Activated naive CD4-positive, alpha-beta T cell treated with anti-CD3 and anti-CD28 coated beads for 36 hours (primary cell): Measurements from ENCODE around the gene FAT1. TPM values are rescaled to one million over a fixed set of nuclear protein-coding genes. Genes with fewer than 3 reads are reported as not detected.

Source experiments
- CTCF ChIA-PET: fragments of 350-600 bp; sonication (Branson Sonifier 250); formaldehyde crosslinking; loops from one replicate; lab custom pipeline; 2021; ENCODE audit warnings: antibody characterized with exemption; lab: Charles Lee
- DNase-seq: peaks from one replicate; pipeline ENCODE4 v3.0.0-alpha.2; 2020
- H3K27ac Mint-ChIP-seq: one replicate; pipeline ENCODE4 v1.8.0; 2021; ENCODE audit warnings: mild to moderate bottlenecking, mixed read lengths
- H3K27me3 Mint-ChIP-seq: one replicate; pipeline ENCODE4 v1.8.0; 2021; ENCODE audit warnings: low read depth, mixed read lengths
- H3K36me3 Mint-ChIP-seq: one replicate; pipeline ENCODE4 v1.8.0; 2021; ENCODE audit warnings: low read depth, mixed read lengths
- H3K4me1 Mint-ChIP-seq: one replicate; pipeline ENCODE4 v1.8.0; 2021; ENCODE audit warnings: low read depth, mixed read lengths
- H3K4me3 Mint-ChIP-seq: one replicate; pipeline ENCODE4 v1.8.0; 2021; ENCODE audit warnings: mild to moderate bottlenecking, moderate library complexity, mixed read lengths
- H3K9me3 Mint-ChIP-seq: one replicate; pipeline ENCODE4 v1.8.0; 2021; ENCODE audit warnings: mixed read lengths
- intact Hi-C: fragments of 100-400 bp; cut with micrococcal nuclease; formaldehyde crosslinking; loops from one replicate; pipeline ENCODE4 v1.15.1; 2023
- total RNA-seq, 2 experiments: library from RNA; stranded (reverse); gene quantifications; one replicate each; pipeline ENCODE4 v1.2.3, GENCODE V29; 2021

FAT1 gene
- total RNA-seq, 2 experiments from 2014 or later: 0.02 to 0.43 TPM

DNA sequence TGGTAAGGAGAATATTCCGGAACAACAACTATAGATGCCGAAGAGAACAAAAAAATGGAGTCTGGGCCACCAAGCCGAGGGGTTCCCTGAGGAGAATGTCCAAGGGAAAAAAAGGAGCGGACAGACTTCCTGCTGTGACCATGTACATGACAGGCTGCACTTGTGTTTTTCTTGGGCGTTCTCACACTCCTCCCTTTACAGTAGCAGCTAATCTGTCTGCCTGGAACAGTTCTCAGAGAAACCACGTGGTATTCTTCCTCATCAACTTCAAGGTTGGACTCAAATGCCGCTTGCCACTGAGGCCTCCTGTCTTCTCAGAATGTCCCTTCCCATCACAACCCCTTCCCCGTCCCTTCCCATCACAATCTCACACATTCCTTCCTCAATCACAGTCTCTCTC lies 137.5 kb downstream of the FAT1 start:
- CTCF ChIA-PET: interaction anchor here (1.6 to 3.0 kb wide), 2 partner anchors 291 to 518 kb away, joined by 5 to 28 read pairs; no protein-coding TSS in a partner anchor
- peaks cover 2% of the 10 kb centered on the region for H3K27me3 Mint-ChIP-seq
- intact Hi-C loops: loop anchor here (2.0 kb wide), 1 partner anchor 223 kb away; no protein-coding TSS in a partner anchor
- DNase-seq: no peak
- no peaks in the 10 kb centered on the region for H3K36me3 Mint-ChIP-seq
- H3K4me1 Mint-ChIP-seq: no peaks in the 10 kb centered on the region
- no peak overlapping the region for H3K4me3 Mint-ChIP-seq
- H3K9me3 Mint-ChIP-seq: peaks cover 4% of the 10 kb centered on the region
- no peak overlapping the region for H3K27ac Mint-ChIP-seq

DNA sequence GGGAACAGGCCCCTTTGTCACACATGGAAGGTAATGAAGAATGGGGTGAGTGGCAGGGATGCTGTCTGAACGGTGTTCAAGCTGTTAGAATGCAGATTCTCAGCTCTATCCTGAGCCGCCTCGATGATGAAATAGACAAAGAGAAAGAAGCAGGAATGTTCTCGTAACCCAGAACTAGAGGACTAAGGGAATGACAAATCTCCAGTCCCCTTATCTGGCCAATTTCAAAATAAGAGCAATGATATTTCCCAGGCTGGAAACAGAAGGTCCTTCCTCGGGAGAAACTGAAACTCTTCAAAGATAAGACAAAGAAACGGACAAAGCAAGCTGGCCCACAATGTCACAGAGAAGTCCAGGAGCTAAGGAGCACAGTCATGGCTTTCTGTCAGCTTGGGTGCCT lies 138.7 kb downstream of the FAT1 start:
- intact Hi-C loops: no loop called here
- H3K4me1 Mint-ChIP-seq: no peaks in the 10 kb centered on the region
- CTCF ChIA-PET: no interaction called here

GRCh38 chr4:186581421-186581820 lies 142.2 kb downstream of the FAT1 start:
- Mint-ChIP-seq H3K36me3 (no peaks in the 10 kb centered on the region), H3K4me3 (no peak overlapping the region), H3K9me3 (peaks cover 4% of the 10 kb centered on the region), H3K27ac (no peak overlapping the region), H3K4me1 (no peaks in the 10 kb centered on the region), H3K27me3 (peaks cover 2% of the 10 kb centered on the region)
- CTCF ChIA-PET: interaction anchor here (1.2 kb wide), 1 partner anchor 12 kb away, joined by 5 read pairs; no protein-coding TSS in a partner anchor
- intact Hi-C loops: no loop called here
- no peak for DNase-seq

More for the DNA sequence above, 138.7 kb downstream of the FAT1 start:
- Mint-ChIP-seq H3K4me3 (no peak overlapping the region), H3K36me3 (no peaks in the 10 kb centered on the region), H3K27me3 (peaks cover 4% of the 10 kb centered on the region), H3K9me3 (peaks cover 4% of the 10 kb centered on the region), H3K27ac (no peak overlapping the region)
- DNase-seq: no peak

DNA sequence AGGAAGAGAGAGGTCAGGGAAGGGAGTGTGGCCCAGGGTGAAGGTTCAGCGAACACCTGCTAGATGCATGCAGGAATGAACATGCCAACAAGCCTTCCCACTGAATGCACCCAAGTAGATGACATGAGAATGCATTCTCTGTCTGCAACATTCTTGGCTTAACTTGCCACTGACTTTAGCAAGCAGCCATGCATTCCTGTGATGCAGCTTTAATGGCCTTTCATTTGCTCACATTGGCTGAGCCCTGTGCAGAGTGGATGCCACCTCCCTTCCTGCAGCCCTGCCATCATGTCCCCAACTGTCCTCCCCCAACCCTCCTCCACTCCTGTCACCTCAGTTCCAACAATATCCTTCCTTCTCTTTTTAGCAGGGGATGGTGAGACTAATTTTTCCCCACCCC lies 143.0 kb downstream of the FAT1 start:
- Mint-ChIP-seq H3K27ac (no peak overlapping the region), H3K36me3 (no peaks in the 10 kb centered on the region), H3K4me1 (no peaks in the 10 kb centered on the region), H3K4me3 (no peak overlapping the region), H3K9me3 (peaks cover 4% of the 10 kb centered on the region), H3K27me3 (peaks cover 2% of the 10 kb centered on the region)
- intact Hi-C loops: no loop called here
- CTCF ChIA-PET: interaction anchor here (1.2 kb wide), 1 partner anchor 11 kb away, joined by 5 read pairs; no protein-coding TSS in a partner anchor
- DNase-seq: no peak

GRCh38 chr4:186570193-186570996 lies 153.3 kb downstream of the FAT1 start:
- DNase-seq: no peak
- Mint-ChIP-seq H3K9me3 (no peaks in the 10 kb centered on the region), H3K4me3 (no peak overlapping the region), H3K27ac (no peak overlapping the region), H3K4me1 (no peaks in the 10 kb centered on the region), H3K36me3 (no peaks in the 10 kb centered on the region), H3K27me3 (peaks cover 3% of the 10 kb centered on the region)
- CTCF ChIA-PET: interaction anchor here (0.6 kb wide), 1 partner anchor 381 kb away, joined by 3 read pairs; no protein-coding TSS in a partner anchor
- intact Hi-C loops: no loop called here

DNA sequence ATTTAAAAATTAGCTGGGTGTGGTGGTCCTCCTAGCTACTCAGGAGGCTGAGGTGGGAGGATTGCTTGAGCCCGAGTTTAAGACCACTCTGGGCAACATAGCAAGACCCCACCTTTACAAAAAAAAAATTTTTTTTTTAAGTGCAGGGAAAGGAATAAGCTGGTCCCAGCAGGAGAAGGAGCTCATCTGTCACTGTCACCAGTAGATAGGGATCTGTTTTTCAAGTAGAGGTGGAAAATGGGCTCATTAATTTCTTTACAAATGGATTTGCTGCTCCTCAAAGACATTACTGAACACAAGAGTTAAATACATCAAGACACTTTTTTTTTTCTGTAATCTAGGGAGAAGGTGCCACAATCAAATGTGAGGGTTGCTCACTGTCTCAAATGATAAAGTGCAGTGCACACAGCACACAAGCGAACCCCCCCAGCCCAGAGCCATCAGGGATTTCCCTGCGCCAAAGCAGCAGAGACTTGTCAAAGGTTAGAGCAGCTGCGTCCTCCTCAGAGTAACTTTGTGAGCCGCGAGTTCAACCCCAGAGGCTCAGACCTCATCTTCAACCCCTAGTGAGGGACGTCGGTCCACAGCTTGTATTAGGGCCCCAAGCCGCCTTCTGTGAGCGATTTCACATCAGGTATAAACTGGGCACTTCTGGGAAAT lies 154.0 kb downstream of the FAT1 start:
- CTCF ChIA-PET: interaction anchor here (0.6 to 1.0 kb wide), 2 partner anchors 12 to 380 kb away, joined by 3 to 5 read pairs; no protein-coding TSS in a partner anchor
- Mint-ChIP-seq H3K9me3 (no peaks in the 10 kb centered on the region), H3K4me1 (no peaks in the 10 kb centered on the region), H3K4me3 (no peak overlapping the region), H3K36me3 (no peaks in the 10 kb centered on the region), H3K27ac (no peak overlapping the region), H3K27me3 (peaks cover 3% of the 10 kb centered on the region)
- intact Hi-C loops: no loop called here
- DNase-seq: no peak

DNA sequence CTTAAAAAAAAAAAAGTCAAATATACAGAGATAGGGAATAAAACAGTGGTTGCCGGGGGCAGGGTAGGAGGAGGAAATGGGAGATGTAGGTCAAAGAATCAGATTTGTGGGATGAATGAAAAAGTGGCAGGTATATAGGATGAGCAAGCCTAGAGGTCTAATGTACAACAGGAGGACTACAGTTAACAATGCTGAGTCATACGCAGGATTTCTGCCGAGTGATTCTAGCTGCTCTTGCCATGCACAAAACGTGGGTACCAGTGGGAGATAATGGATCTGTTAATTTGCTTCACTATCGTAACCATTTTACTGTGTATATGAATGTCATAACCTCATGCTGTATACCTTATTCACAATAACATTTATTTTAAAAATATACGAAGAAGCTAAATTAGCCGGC lies 157.6 kb downstream of the FAT1 start:
- DNase-seq: no peak
- H3K4me1 Mint-ChIP-seq: no peaks in the 10 kb centered on the region
- no peaks in the 10 kb centered on the region for H3K9me3 Mint-ChIP-seq
- CTCF ChIA-PET: no interaction called here
- H3K36me3 Mint-ChIP-seq: no peaks in the 10 kb centered on the region
- intact Hi-C loops: no loop called here
- H3K27ac Mint-ChIP-seq: no peak overlapping the region
- H3K27me3 Mint-ChIP-seq: peaks cover 3% of the 10 kb centered on the region
- H3K4me3 Mint-ChIP-seq: no peak overlapping the region

- no peak overlapping the region for H3K4me3 Mint-ChIP-seq
- CTCF ChIA-PET: no interaction called here
- H3K9me3 Mint-ChIP-seq: peaks cover 7% of the 10 kb centered on the region
- DNase-seq: no peak
- H3K27me3 Mint-ChIP-seq: no peaks in the 10 kb centered on the region
- no peaks in the 10 kb centered on the region for H3K4me1 Mint-ChIP-seq
- intact Hi-C loops: no loop called here
- H3K36me3 Mint-ChIP-seq: no peaks in the 10 kb centered on the region
- no peak overlapping the region for H3K27ac Mint-ChIP-seq
These were observed 159.9 kb downstream of the FAT1 start for GRCh38 chr4:186563761-186564160.

GRCh38 chr4:186561748-186562147 lies 161.9 kb downstream of the FAT1 start:
- no peaks in the 10 kb centered on the region for H3K36me3 Mint-ChIP-seq
- DNase-seq: no peak
- H3K9me3 Mint-ChIP-seq: peaks cover 7% of the 10 kb centered on the region
- H3K4me3 Mint-ChIP-seq: no peak overlapping the region
- CTCF ChIA-PET: no interaction called here
- H3K27me3 Mint-ChIP-seq: no peaks in the 10 kb centered on the region
- H3K27ac Mint-ChIP-seq: no peak overlapping the region
- H3K4me1 Mint-ChIP-seq: no peaks in the 10 kb centered on the region
- intact Hi-C loops: no loop called here

GRCh38 chr4:186560647-186561046 lies 163.0 kb downstream of the FAT1 start:
- DNase-seq: no peak
- CTCF ChIA-PET: no interaction called here
- Mint-ChIP-seq H3K27me3 (peaks cover 6% of the 10 kb centered on the region), H3K4me1 (no peaks in the 10 kb centered on the region), H3K9me3 (peaks cover 7% of the 10 kb centered on the region), H3K36me3 (no peaks in the 10 kb centered on the region), H3K4me3 (no peak overlapping the region), H3K27ac (no peak overlapping the region)
- intact Hi-C loops: no loop called here

DNA sequence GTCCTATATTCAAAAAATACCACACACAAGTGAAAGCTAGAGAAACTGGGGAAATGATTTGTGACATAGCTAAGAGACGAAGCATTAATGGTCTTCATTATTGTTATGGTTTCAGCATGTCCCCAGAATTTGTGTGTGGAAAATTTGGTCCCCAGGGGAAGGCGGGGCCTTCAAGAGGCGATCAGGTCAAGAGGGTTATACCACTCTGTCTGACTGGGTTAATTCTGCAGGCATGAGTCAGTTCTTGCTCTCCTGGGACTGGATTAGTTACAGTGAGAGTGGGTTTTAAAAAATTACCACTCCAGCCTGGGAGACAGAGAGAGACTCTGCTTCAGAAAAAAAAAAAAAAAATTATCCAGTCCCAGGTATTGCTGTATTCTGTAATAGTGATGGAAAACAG lies 166.2 kb downstream of the FAT1 start:
- H3K36me3 Mint-ChIP-seq: no peaks in the 10 kb centered on the region
- H3K27ac Mint-ChIP-seq: no peak overlapping the region
- no peak for DNase-seq
- H3K4me3 Mint-ChIP-seq: no peak overlapping the region
- peaks cover 7% of the 10 kb centered on the region for H3K9me3 Mint-ChIP-seq
- peaks cover 27% of the 10 kb centered on the region for H3K27me3 Mint-ChIP-seq
- H3K4me1 Mint-ChIP-seq: peaks cover 2% of the 10 kb centered on the region
- intact Hi-C loops: no loop called here
- CTCF ChIA-PET: no interaction called here

DNA sequence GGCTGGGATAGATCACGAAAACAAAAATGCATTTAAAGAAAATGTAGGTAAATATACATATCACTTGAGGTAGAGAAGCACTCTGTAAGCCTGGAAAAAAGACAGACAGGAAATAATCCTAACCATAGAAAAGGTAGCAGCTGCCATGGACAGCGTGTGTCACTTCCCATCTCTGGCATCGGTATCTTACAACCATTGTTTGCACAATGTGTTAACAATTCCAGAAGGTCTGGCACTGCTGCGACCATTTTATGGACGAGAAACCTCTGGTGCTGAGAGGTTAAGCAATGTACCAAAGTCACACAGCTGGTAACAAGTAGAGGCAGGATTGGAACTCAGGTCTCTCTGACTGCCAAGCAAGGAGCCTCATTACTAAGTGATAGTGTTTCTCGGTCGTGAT lies 166.6 kb downstream of the FAT1 start:
- no peak for DNase-seq
- H3K36me3 Mint-ChIP-seq: no peaks in the 10 kb centered on the region
- peaks cover 2% of the 10 kb centered on the region for H3K4me1 Mint-ChIP-seq
- intact Hi-C loops: no loop called here
- CTCF ChIA-PET: no interaction called here
- no peak overlapping the region for H3K4me3 Mint-ChIP-seq
- H3K9me3 Mint-ChIP-seq: peaks cover 7% of the 10 kb centered on the region
- H3K27ac Mint-ChIP-seq: no peak overlapping the region
- H3K27me3 Mint-ChIP-seq: peaks cover 27% of the 10 kb centered on the region
